Duodenal mucosa (tissue), 2 donors: ENCODE measurements around the gene DUSP10.

ENCODE experiments used
- H3K27ac ChIP-seq: one replicate; pipeline ENCODE4 v1.7.0; 2013; ENCODE audit warnings: low read depth, low read length
- H3K27me3 ChIP-seq, 2 donors: one replicate each; pipeline ENCODE4 v1.7.0; 2013; ENCODE audit warnings: low read length in 2 of 2, control low read depth in 1 of 2; ENCODE audit not compliant: insufficient read depth in 2 of 2, control insufficient read depth in 1 of 2
- H3K36me3 ChIP-seq, 2 donors: one replicate each; pipeline ENCODE4 v1.7.0; 2013; ENCODE audit warnings: low read length in 2 of 2, control low read depth in 1 of 2; ENCODE audit not compliant: insufficient read depth in 2 of 2, control insufficient read depth in 1 of 2
- H3K4me1 ChIP-seq, 2 donors: one replicate each; pipeline ENCODE4 v1.7.0; 2013; ENCODE audit warnings: low read length in 2 of 2, control low read depth in 1 of 2; ENCODE audit not compliant: insufficient read depth in 2 of 2, control insufficient read depth in 1 of 2
- H3K4me3 ChIP-seq, 2 donors: one replicate each; pipeline ENCODE4 v1.7.0; 2013; ENCODE audit warnings: low read length in 2 of 2, low read depth in 1 of 2
- H3K9ac ChIP-seq, 2 donors: one replicate each; pipeline ENCODE4 v1.7.0; 2013; ENCODE audit warnings: low read length in 2 of 2, low read depth in 1 of 2
- H3K9me3 ChIP-seq, 2 donors: one replicate each; pipeline ENCODE4 v1.7.0; 2013; ENCODE audit warnings: low read length in 2 of 2, control low read depth in 1 of 2; ENCODE audit not compliant: control insufficient read depth in 1 of 2

The DUSP10 gene

GRCh38 chr1:221680085-221680484 is 61.8 kb downstream of the DUSP10 start:
- Histone ChIP-seq H3K27ac (no peak overlapping the region), H3K4me3 (no peak overlapping the region), H3K4me1 (no peaks in the 10 kb centered on the region), H3K27me3 (no peaks in the 10 kb centered on the region), H3K36me3 (no peaks in the 10 kb centered on the region), H3K9me3 (no peaks in the 10 kb centered on the region), H3K9ac (no peak overlapping the region)

- no peaks in the 10 kb centered on the region for H3K36me3 ChIP-seq
- H3K4me3 ChIP-seq = no peak overlapping the region
- H3K9ac ChIP-seq = no peak overlapping the region
- H3K27me3 ChIP-seq = no peaks in the 10 kb centered on the region
- no peak overlapping the region for H3K27ac ChIP-seq
- no peaks in the 10 kb centered on the region for H3K4me1 ChIP-seq
- H3K9me3 ChIP-seq = no peaks in the 10 kb centered on the region
These were observed 63.9 kb downstream of the DUSP10 start for GRCh38 chr1:221678014-221678413.

- no peak overlapping the region for H3K27ac ChIP-seq
- H3K9ac ChIP-seq = no peak overlapping the region
- H3K9me3 ChIP-seq = no peaks in the 10 kb centered on the region
- H3K4me3 ChIP-seq = no peak overlapping the region
- H3K27me3 ChIP-seq = no peaks in the 10 kb centered on the region
- no peaks in the 10 kb centered on the region for H3K36me3 ChIP-seq
- no peaks in the 10 kb centered on the region for H3K4me1 ChIP-seq
These were observed 65.7 kb downstream of the DUSP10 start for GRCh38 chr1:221675880-221676800.

GRCh38 chr1:221672965-221673364 is 68.9 kb downstream of the DUSP10 start:
- Histone ChIP-seq H3K9me3 (no peaks in the 10 kb centered on the region), H3K9ac (no peak overlapping the region), H3K27me3 (no peaks in the 10 kb centered on the region), H3K4me1 (no peaks in the 10 kb centered on the region), H3K4me3 (no peak overlapping the region), H3K27ac (no peak overlapping the region), H3K36me3 (no peaks in the 10 kb centered on the region)

- no peak overlapping the region for H3K27ac ChIP-seq
- H3K4me1 ChIP-seq = no peaks in the 10 kb centered on the region
- no peaks in the 10 kb centered on the region for H3K9me3 ChIP-seq
- no peaks in the 10 kb centered on the region for H3K36me3 ChIP-seq
- H3K4me3 ChIP-seq = no peak overlapping the region
- no peak overlapping the region for H3K9ac ChIP-seq
- H3K27me3 ChIP-seq = no peaks in the 10 kb centered on the region
These were observed 69.6 kb downstream of the DUSP10 start for GRCh38 chr1:221672239-221672645.

GRCh38 chr1:221670081-221670480 is 71.8 kb downstream of the DUSP10 start:
- Histone ChIP-seq H3K9ac (no peak overlapping the region), H3K4me3 (no peak overlapping the region), H3K27me3 (no peaks in the 10 kb centered on the region), H3K27ac (no peak overlapping the region), H3K4me1 (no peaks in the 10 kb centered on the region), H3K9me3 (no peaks in the 10 kb centered on the region), H3K36me3 (no peaks in the 10 kb centered on the region)

- H3K4me1 ChIP-seq = no peaks in the 10 kb centered on the region
- H3K4me3 ChIP-seq = no peak overlapping the region
- no peak overlapping the region for H3K27ac ChIP-seq
- H3K9ac ChIP-seq = no peak overlapping the region
- no peaks in the 10 kb centered on the region for H3K36me3 ChIP-seq
- H3K9me3 ChIP-seq = no peaks in the 10 kb centered on the region
- no peaks in the 10 kb centered on the region for H3K27me3 ChIP-seq
These were observed 72.4 kb downstream of the DUSP10 start for GRCh38 chr1:221669441-221669840.

GRCh38 chr1:221667504-221667903 is 74.4 kb downstream of the DUSP10 start:
- Histone ChIP-seq H3K9me3 (no peaks in the 10 kb centered on the region), H3K36me3 (no peaks in the 10 kb centered on the region), H3K27me3 (no peaks in the 10 kb centered on the region), H3K4me1 (no peaks in the 10 kb centered on the region), H3K27ac (no peak overlapping the region), H3K4me3 (no peak overlapping the region), H3K9ac (no peak overlapping the region)

GRCh38 chr1:221664253-221664652 is 77.6 kb downstream of the DUSP10 start:
- no peaks in the 10 kb centered on the region for H3K4me1 ChIP-seq
- H3K9ac ChIP-seq = no peak overlapping the region
- no peaks in the 10 kb centered on the region for H3K36me3 ChIP-seq
- no peaks in the 10 kb centered on the region for H3K27me3 ChIP-seq
- no peaks in the 10 kb centered on the region for H3K9me3 ChIP-seq
- no peak overlapping the region for H3K27ac ChIP-seq
- H3K4me3 ChIP-seq = no peak overlapping the region

GRCh38 chr1:221663321-221663720 is 78.6 kb downstream of the DUSP10 start:
- Histone ChIP-seq H3K9ac (no peak overlapping the region), H3K27me3 (no peaks in the 10 kb centered on the region), H3K36me3 (no peaks in the 10 kb centered on the region), H3K9me3 (no peaks in the 10 kb centered on the region), H3K4me3 (no peak overlapping the region), H3K4me1 (no peaks in the 10 kb centered on the region), H3K27ac (no peak overlapping the region)
